NCI-H2029 treated with DMSO at 0.1 percent for 48 hours (cell line): ENCODE measurements around the gene SCN1B.
A peak's percentile ranks its signal among the peaks of the same experiment; 100 is the strongest.
"Not testable (repeated sequence)": the region's sequence is repeated elsewhere in the genome, so short reads cannot be mapped to it uniquely, and the experiment has no call there.

Experiments used
- DNase-seq: peaks from one replicate; lab custom pipeline; 2025; lab: John Stamatoyannopoulos, UW

Gene SCN1B

GRCh38 chr19:35030257-35031071 is at the start of gene SCN1B:
SCN1B (plus strand) TSS chr19:35030470; CDS start chr19:35030821, 351 bp downstream.
- no peak for DNase-seq

GRCh38 chr19:34982275-34982674 is 48.0 kb upstream of the SCN1B start:
- no peak for DNase-seq

GRCh38 chr19:34983786-34984185 is 46.5 kb upstream of the SCN1B start:
- DNase-seq = no peak

- no peak for DNase-seq
Observed at GRCh38 chr19:34984287-34984686, 46.0 kb upstream of the SCN1B start.

GRCh38 chr19:34985249-34986022 is 44.8 kb upstream of the SCN1B start:
- DNase-seq = no peak

- no peak for DNase-seq
Observed at GRCh38 chr19:34988119-34988518, 42.2 kb upstream of the SCN1B start.

- DNase-seq = no peak
Observed at GRCh38 chr19:34989298-34989697, 41.0 kb upstream of the SCN1B start.

GRCh38 chr19:34990578-34991192 is 39.6 kb upstream of the SCN1B start:
- DNase-seq = no peak

GRCh38 chr19:34991542-34992333 is 38.5 kb upstream of the SCN1B start:
- no peak for DNase-seq

GRCh38 chr19:34992582-34992981 is 37.7 kb upstream of the SCN1B start:
- not testable (repeated sequence) for DNase-seq

- no peak for DNase-seq
Observed at GRCh38 chr19:34994286-34994642, 36.0 kb upstream of the SCN1B start.

GRCh38 chr19:34994643-34995541 is 35.4 kb upstream of the SCN1B start:
- DNase-seq = peak; percentile 58

- no peak for DNase-seq
Observed at GRCh38 chr19:34995551-34995950, 34.7 kb upstream of the SCN1B start.

GRCh38 chr19:34997071-34997617 is 33.1 kb upstream of the SCN1B start:
- DNase-seq = no peak

- not testable (repeated sequence) for DNase-seq
Observed at GRCh38 chr19:34998224-34998623, 32.0 kb upstream of the SCN1B start.

- no peak for DNase-seq
Observed at GRCh38 chr19:34998777-34999497, 31.3 kb upstream of the SCN1B start.

- DNase-seq = peak; percentile 68
Observed at GRCh38 chr19:34999498-35000337, 30.6 kb upstream of the SCN1B start, which contains the start of gene GRAMD1A. GRAMD1A (plus strand) TSS chr19:35000323; CDS start chr19:35000479, 156 bp downstream.

GRCh38 chr19:35000338-35000646 is 30.0 kb upstream of the SCN1B start:
- DNase-seq = no peak
